Subcutaneous abdominal adipose tissue (tissue), 5 donors: Measurements from ENCODE around the gene ZNF23.

ENCODE experiments used
- H3K27ac ChIP-seq: one replicate; pipeline ENCODE4 v1.7.0; 2013; ENCODE audit warnings: low read depth, mild to moderate bottlenecking, inconsistent platforms, low read length, moderate library complexity
- H3K27me3 ChIP-seq, 5 donors: one replicate each; pipeline ENCODE4 v1.7.0; 2013; ENCODE audit warnings: low read length in 5 of 5, inconsistent platforms in 1 of 5; ENCODE audit not compliant: control insufficient read depth in 5 of 5, insufficient read depth in 4 of 5
- H3K36me3 ChIP-seq, 5 donors: one replicate each; pipeline ENCODE4 v1.7.0; 2013; ENCODE audit warnings: low read length in 5 of 5; ENCODE audit not compliant: control insufficient read depth in 5 of 5, insufficient read depth in 5 of 5
- H3K4me1 ChIP-seq, 5 donors: one replicate each; pipeline ENCODE4 v1.7.0; 2013; ENCODE audit warnings: low read length in 5 of 5, mild to moderate bottlenecking in 3 of 5, moderate library complexity in 1 of 5; ENCODE audit not compliant: control insufficient read depth in 5 of 5, insufficient read depth in 5 of 5
- H3K4me3 ChIP-seq, 5 donors: one replicate each; pipeline ENCODE4 v1.7.0; 2013; ENCODE audit warnings: low read length in 5 of 5, low read depth in 1 of 5
- H3K9ac ChIP-seq, 5 donors: one replicate each; pipeline ENCODE4 v1.7.0; 2013; ENCODE audit warnings: low read length in 5 of 5, mild to moderate bottlenecking in 4 of 5, moderate library complexity in 3 of 5
- H3K9me3 ChIP-seq, 5 donors: one replicate each; pipeline ENCODE4 v1.7.0; 2013; ENCODE audit warnings: low read length in 5 of 5; ENCODE audit not compliant: control insufficient read depth in 5 of 5
- donor health status: healthy.
- donor health status: healthy.
- donor health status: healthy.
- donor health status: healthy.
- donor health status: healthy.

Gene ZNF23

DNA sequence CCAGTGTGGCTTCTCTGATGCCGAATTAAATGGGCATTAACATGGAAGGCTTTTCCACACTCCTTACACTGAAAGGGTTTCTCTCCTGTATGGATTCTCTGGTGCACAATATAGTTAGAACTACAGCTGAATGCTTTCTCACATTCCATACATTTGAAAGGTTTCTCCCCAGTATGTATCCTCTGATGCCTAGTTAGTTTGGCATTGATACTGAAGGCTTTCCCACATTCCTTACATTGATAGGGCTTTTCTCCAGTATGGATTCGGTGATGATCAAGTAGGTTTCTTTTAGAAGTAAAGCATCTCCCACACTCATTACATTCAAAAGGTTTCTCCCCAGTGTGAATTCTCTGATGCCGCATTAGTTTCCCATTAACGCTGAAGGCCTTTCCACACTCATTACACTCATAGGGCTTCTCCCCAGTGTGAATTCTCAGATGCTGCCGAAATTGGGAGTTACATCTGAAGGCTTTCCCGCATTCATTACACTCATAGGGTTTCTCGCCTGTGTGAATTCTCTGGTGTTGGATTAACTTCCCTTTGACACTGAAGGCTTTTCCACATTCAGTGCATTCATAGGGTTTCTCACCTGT is 13.7 kb downstream of the ZNF23 start:
- no peak overlapping the region for H3K9ac ChIP-seq
- H3K27ac ChIP-seq: no peak overlapping the region
- H3K4me1 ChIP-seq: peaks cover 0 to 4% (median 0%) of the 10 kb centered on the region in 5 donors
- no peaks in the 10 kb centered on the region for H3K27me3 ChIP-seq
- H3K4me3 ChIP-seq: peak overlapping the region; percentile 8 to 61 (median 55)
- H3K9me3 ChIP-seq: peaks cover 54 to 89% (median 86%) of the 10 kb centered on the region in 5 donors
- H3K36me3 ChIP-seq: peaks cover 46 to 56% (median 52%) of the 10 kb centered on the region in 5 donors

DNA sequence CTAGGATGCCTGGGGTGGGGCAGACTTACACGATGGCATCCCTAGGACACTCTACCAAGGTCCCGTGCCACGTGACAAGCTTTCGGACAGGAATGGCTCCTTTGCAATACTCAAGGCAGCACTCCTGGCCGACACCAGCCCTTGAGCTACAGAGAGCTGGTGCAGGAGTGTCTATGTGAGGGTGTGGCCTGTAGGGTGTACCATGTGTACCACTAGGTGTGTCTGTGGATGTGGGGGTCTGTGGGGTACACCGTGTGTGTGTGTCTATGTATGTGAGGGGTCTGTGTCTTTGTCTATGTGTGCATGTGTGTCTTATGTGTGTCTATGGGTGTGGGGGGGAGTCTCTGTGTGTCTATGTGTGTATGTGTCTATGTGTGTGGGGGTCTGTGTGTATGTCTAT is 18.3 kb downstream of the ZNF23 start:
- Histone ChIP-seq H3K9ac (no peak overlapping the region), H3K4me1 (peaks cover 0 to 3% (median 0%) of the 10 kb centered on the region in 5 donors), H3K27ac (no peak overlapping the region), H3K36me3 (peaks cover 5 to 10% (median 7%) of the 10 kb centered on the region in 5 donors), H3K9me3 (peaks cover 31 to 73% (median 62%) of the 10 kb centered on the region in 5 donors), H3K4me3 (peak overlapping the region in 1 of 5 donors; percentile 4), H3K27me3 (peaks cover 3 to 10% (median 6%) of the 10 kb centered on the region in 5 donors)

DNA sequence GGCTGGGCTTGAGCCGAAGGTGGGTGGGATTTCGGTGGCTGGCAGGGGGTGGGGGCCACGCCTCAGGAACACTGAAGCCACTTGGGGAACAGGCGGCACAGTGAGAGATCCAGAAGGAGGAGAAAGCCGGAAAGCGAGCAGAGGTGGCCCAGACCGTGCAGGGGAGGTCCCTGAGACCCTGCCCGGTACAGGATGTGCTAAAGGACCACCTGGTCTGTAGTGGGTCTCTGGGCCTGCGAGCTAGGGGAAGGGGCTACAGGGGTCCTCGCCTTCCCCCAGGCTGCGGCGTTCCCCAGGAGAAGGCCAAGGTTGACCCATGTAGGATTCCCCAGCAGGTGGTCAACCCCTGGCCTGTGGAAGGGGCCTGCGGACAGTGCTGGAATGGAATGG is 20.0 kb downstream of the ZNF23 start, which contains the start of gene TLE7:
TSS of gene TLE7 (minus strand) at position 4 of the 390 bp plus-strand sequence. CDS start 8,730 bp downstream, outside the sequence.
- Histone ChIP-seq H3K4me1 (no peaks in the 10 kb centered on the region), H3K36me3 (no peaks in the 10 kb centered on the region), H3K4me3 (peak within 1 kb of the TSS in 2 of 5 donors; percentile 13 to 18), H3K9ac (no peak within 1 kb of the TSS), H3K27me3 (peaks cover 3 to 12% (median 10%) of the 10 kb centered on the region in 5 donors), H3K27ac (no peak within 1 kb of the TSS), H3K9me3 (peaks cover 19 to 60% (median 46%) of the 10 kb centered on the region in 5 donors)

- H3K4me3 ChIP-seq: peak overlapping the region in 2 of 5 donors; percentile 13 to 18
- H3K27ac ChIP-seq: no peak overlapping the region
- H3K36me3 ChIP-seq: no peaks in the 10 kb centered on the region
- H3K9me3 ChIP-seq: peaks cover 14 to 55% (median 41%) of the 10 kb centered on the region in 5 donors
- no peak overlapping the region for H3K9ac ChIP-seq
- H3K4me1 ChIP-seq: no peaks in the 10 kb centered on the region
- peaks cover 3 to 12% (median 10%) of the 10 kb centered on the region in 5 donors for H3K27me3 ChIP-seq
Observed at GRCh38 chr16:71441348-71442050, 20.5 kb downstream of the ZNF23 start.

DNA sequence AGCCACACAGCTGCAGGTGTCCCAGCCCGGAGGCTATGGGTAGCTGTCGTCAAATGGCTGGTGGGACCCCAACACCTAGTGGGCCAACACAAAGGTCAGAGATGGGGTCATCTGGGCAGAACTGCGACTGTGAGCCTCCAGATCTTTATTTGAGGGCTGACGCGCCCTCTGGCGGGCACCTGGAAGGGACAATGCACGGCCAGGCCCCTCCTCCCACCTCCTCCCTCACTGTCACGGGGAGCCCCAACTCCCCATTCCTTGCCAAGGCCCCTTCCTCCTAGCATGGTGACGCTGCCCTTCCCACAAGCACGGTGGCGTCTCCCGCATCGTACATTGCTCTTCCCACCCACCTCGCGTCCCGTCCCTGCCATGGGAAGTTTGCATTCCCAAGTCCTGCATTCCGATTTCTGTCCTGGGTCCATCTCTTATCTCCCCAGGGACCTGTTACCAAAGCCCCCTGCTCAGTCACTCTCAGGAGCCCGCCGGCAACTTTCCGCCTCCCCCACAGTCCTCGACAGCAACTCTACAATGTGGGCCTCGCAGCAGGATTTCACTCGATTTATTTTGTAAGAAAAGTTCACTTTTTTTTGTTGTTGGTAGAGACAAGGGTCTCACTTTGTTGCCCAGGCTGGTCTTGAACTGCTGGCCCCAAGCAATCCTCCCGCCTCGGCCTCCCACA is 21.2 kb downstream of the ZNF23 start:
- no peak overlapping the region for H3K9ac ChIP-seq
- no peaks in the 10 kb centered on the region for H3K36me3 ChIP-seq
- no peaks in the 10 kb centered on the region for H3K4me1 ChIP-seq
- no peak overlapping the region for H3K4me3 ChIP-seq
- H3K27me3 ChIP-seq: peaks cover 3 to 12% (median 10%) of the 10 kb centered on the region in 5 donors
- H3K27ac ChIP-seq: no peak overlapping the region
- H3K9me3 ChIP-seq: peaks cover 14 to 49% (median 34%) of the 10 kb centered on the region in 5 donors

DNA sequence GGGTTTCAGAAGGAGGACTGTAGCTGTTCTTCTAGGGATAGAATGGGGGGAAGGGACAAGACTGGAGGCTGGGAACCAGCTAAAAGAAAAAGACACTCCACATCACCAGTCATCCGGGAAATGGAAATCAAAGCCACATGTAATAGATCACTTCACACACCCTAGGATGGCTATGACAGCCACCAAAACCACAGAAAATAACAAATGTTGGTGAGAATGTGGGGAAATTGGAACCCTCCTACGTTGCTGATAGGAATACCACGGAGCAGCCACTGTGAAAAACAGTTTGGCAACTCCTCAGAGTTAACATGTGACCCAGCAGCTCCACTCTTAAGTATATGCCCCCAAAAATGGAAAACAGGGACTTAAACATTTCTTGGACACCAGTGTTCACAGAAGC is 22.5 kb downstream of the ZNF23 start:
- peaks cover 3 to 12% (median 10%) of the 10 kb centered on the region in 5 donors for H3K27me3 ChIP-seq
- H3K27ac ChIP-seq: no peak overlapping the region
- no peaks in the 10 kb centered on the region for H3K36me3 ChIP-seq
- peaks cover 10 to 37% (median 25%) of the 10 kb centered on the region in 5 donors for H3K9me3 ChIP-seq
- no peak overlapping the region for H3K9ac ChIP-seq
- H3K4me1 ChIP-seq: peaks cover 0 to 4% (median 2%) of the 10 kb centered on the region in 5 donors
- no peak overlapping the region for H3K4me3 ChIP-seq

DNA sequence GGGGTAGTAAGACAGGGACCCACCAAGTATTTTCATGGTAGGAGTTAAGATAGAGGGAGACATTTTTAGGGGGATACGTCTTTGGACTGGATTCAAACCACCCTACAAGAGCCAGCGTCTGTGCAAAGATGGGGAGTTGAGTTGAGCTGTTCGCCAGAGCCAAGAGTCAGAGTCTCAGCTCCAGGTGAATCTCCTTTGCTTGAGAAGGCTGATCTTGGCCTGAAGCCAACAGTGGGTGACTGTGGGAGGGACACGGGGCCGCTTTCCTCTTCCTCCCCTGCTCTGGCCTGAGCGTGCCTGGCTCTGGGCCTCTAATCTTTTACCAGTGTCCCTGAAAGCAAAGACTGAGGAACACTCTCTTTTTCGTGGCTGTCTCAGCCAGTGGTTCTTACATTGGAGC is 25.6 kb downstream of the ZNF23 start:
- Histone ChIP-seq H3K9me3 (peaks cover 0 to 7% (median 0%) of the 10 kb centered on the region in 5 donors), H3K36me3 (no peaks in the 10 kb centered on the region), H3K27me3 (peaks cover 0 to 16% (median 11%) of the 10 kb centered on the region in 5 donors), H3K4me3 (no peak overlapping the region), H3K27ac (no peak overlapping the region), H3K4me1 (peaks cover 0 to 7% (median 3%) of the 10 kb centered on the region in 5 donors), H3K9ac (no peak overlapping the region)

DNA sequence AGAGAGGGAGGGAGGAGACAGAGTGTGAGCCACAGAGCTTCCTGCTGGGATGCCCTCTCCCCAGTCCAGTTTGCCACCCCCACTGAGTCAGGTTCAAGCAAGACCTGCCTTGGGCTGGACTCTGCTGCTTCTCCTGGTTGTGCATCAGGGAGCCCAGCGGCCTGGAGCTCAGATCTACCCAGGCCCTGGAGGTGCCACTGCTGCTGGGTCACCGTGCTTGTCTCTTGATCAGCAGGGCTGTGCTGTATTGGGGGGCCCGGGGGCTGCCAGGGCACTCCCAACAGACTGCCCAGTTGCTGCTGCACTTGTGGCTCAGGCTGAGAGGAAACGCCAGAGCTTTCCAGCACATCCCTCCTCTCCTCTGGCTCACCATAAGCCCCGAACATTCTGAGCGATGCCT is 29.1 kb downstream of the ZNF23 start:
- no peak overlapping the region for H3K4me3 ChIP-seq
- H3K9me3 ChIP-seq: peaks cover 0 to 2% (median 0%) of the 10 kb centered on the region in 5 donors
- peaks cover 0 to 7% (median 3%) of the 10 kb centered on the region in 5 donors for H3K4me1 ChIP-seq
- peaks cover 3 to 16% (median 10%) of the 10 kb centered on the region in 5 donors for H3K27me3 ChIP-seq
- no peak overlapping the region for H3K27ac ChIP-seq
- no peaks in the 10 kb centered on the region for H3K36me3 ChIP-seq
- no peak overlapping the region for H3K9ac ChIP-seq

DNA sequence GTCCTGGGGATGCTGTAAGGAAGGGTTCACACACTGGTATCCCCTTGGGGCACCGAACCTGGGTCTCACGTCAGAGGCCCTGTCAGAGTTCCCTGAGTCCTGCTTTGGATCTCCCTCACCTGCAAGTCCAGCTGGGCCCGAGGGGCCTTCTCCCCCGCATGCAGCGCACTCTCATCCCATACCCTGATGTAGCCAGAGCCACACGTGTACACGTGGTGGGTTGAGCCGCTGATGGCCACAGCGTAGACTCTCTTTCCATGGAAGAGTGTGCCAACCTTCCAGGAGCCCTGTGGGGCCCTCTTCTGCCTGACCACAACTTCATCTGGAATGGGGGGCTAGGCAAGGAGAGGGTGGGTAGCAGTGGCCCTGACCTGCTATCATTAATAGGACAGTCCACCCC is 30.1 kb downstream of the ZNF23 start:
- Histone ChIP-seq H3K9me3 (peaks cover 0 to 2% (median 0%) of the 10 kb centered on the region in 5 donors), H3K27ac (no peak overlapping the region), H3K4me3 (no peak overlapping the region), H3K36me3 (no peaks in the 10 kb centered on the region), H3K9ac (no peak overlapping the region), H3K4me1 (peaks cover 0 to 7% (median 3%) of the 10 kb centered on the region in 5 donors), H3K27me3 (peaks cover 0 to 15% (median 10%) of the 10 kb centered on the region in 5 donors)
